Stimulated activated CD4-positive, alpha-beta T cell treated with anti-CD3 and anti-CD28 coated beads, TNF-alpha, amount 100 ng/mL, for 24 hours (primary cell): ENCODE measurements around the gene ENDOV.

Experiments used
- DNase-seq, 3 experiments: peaks; one replicate each; pipeline ENCODE4 v3.0.0-alpha.2; 2020; ENCODE audit warnings: low read depth in 3 of 3

ENDOV gene

GRCh38 chr17:80449930-80450576, 35.1 kb downstream of the ENDOV start:
- no peak for DNase-seq

- DNase-seq = no peak
Observed at GRCh38 chr17:80451104-80451775, 36.3 kb downstream of the ENDOV start.

GRCh38 chr17:80452173-80452915, 37.4 kb downstream of the ENDOV start:
- no peak for DNase-seq

- DNase-seq = no peak
Observed at GRCh38 chr17:80453126-80453997, 38.4 kb downstream of the ENDOV start.

GRCh38 chr17:80453998-80454556, 39.1 kb downstream of the ENDOV start:
- no peak for DNase-seq

- peak; percentile 89 to 95 (median 90) for DNase-seq
Observed at GRCh38 chr17:80454557-80455335, 39.8 kb downstream of the ENDOV start.

- DNase-seq = no peak
Observed at GRCh38 chr17:80455336-80455710, 40.4 kb downstream of the ENDOV start.

- no peak for DNase-seq
Observed at GRCh38 chr17:80455784-80456183, 40.8 kb downstream of the ENDOV start.

GRCh38 chr17:80456465-80457235, 41.7 kb downstream of the ENDOV start:
- DNase-seq = no peak

GRCh38 chr17:80457236-80457856, 42.4 kb downstream of the ENDOV start:
- DNase-seq = no peak

GRCh38 chr17:80458016-80458415, 43.0 kb downstream of the ENDOV start:
- no peak for DNase-seq

GRCh38 chr17:80459234-80459633, 44.3 kb downstream of the ENDOV start:
- DNase-seq = no peak

- no peak for DNase-seq
Observed at GRCh38 chr17:80460429-80460834, 45.5 kb downstream of the ENDOV start.

GRCh38 chr17:80461528-80462160, 46.7 kb downstream of the ENDOV start:
- DNase-seq = no peak

GRCh38 chr17:80463784-80464400, 48.9 kb downstream of the ENDOV start:
- DNase-seq = no peak

GRCh38 chr17:80464486-80464885, 49.5 kb downstream of the ENDOV start:
- no peak for DNase-seq

- DNase-seq = no peak
Observed at GRCh38 chr17:80465327-80465974, 50.5 kb downstream of the ENDOV start.

GRCh38 chr17:80466188-80466705, 51.3 kb downstream of the ENDOV start:
- DNase-seq = no peak
